ENCODE data around the gene CYLC2.

The CYLC2 gene

DNA sequence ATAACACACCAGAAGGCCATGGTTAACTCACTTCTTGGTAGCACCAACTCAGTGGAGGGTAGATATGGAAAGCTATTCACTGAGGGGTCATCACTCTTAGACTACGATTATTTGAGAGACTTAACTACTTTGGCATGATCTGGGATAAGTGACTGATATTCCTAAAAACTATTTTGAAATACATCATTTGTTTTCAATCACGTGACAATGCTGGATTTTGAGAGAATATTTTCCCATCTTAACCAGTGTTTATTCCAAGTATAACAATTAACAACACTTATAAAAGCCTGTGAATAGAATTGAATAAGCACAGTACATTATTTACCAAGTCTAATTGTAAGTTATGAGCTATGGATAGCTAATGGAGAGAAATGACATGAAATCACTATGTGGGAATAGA is 22.4 kb upstream of the CYLC2 start:
- DNase-seq (no peak), ATAC-seq (ENCODE audit: insufficient read depth, low read depth) (no peak)
- no peak for TF ChIP-seq EZH2 (IDR thresholded peaks at IDR 0.05; ENCODE audit: borderline replicate concordance, low read depth, low read length, severe bottlenecking)
- TF ChIP-seq, protein P1, sequence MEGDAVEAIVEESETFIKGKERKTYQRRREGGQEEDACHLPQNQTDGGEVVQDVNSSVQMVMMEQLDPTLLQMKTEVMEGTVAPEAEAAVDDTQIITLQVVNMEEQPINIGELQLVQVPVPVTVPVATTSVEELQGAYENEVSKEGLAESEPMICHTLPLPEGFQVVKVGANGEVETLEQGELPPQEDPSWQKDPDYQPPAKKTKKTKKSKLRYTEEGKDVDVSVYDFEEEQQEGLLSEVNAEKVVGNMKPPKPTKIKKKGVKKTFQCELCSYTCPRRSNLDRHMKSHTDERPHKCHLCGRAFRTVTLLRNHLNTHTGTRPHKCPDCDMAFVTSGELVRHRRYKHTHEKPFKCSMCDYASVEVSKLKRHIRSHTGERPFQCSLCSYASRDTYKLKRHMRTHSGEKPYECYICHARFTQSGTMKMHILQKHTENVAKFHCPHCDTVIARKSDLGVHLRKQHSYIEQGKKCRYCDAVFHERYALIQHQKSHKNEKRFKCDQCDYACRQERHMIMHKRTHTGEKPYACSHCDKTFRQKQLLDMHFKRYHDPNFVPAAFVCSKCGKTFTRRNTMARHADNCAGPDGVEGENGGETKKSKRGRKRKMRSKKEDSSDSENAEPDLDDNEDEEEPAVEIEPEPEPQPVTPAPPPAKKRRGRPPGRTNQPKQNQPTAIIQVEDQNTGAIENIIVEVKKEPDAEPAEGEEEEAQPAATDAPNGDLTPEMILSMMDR (IDR thresholded peaks at IDR 0.05; ENCODE audit: borderline replicate concordance, extremely low read depth, low read length, poor library complexity, severe bottlenecking), result no peak
- H3K27me3 ChIP-seq (ENCODE audit: insufficient read depth, low read length, poor library complexity), result no peaks in the 10 kb centered on the region
- no peak overlapping the region for H3K9ac ChIP-seq (ENCODE audit: low read depth, low read length)
- no peak overlapping the region for H2AFZ ChIP-seq (ENCODE audit: low read depth, low read length)
- no peaks in the 10 kb centered on the region for H3K79me2 ChIP-seq (ENCODE audit: insufficient read depth, low read length)
- no peak overlapping the region for H3K27ac ChIP-seq (ENCODE audit: low read length)
- no peaks in the 10 kb centered on the region for H3K9me3 ChIP-seq (ENCODE audit: insufficient read depth, low read length, severe bottlenecking)
- H3K4me1 ChIP-seq (ENCODE audit: insufficient read depth, low read length), result no peaks in the 10 kb centered on the region
- H3K36me3 ChIP-seq (ENCODE audit: insufficient read depth, low read length), result no peaks in the 10 kb centered on the region
- H4K20me1 ChIP-seq (ENCODE audit: insufficient read depth, low read length), result no peaks in the 10 kb centered on the region
- H3K4me2 ChIP-seq (ENCODE audit: insufficient read depth, low read length), result no peak overlapping the region
- no peak overlapping the region for H3K4me3 ChIP-seq (ENCODE audit: low read depth in 1 of 2, low read length in 2 of 2)

DNA sequence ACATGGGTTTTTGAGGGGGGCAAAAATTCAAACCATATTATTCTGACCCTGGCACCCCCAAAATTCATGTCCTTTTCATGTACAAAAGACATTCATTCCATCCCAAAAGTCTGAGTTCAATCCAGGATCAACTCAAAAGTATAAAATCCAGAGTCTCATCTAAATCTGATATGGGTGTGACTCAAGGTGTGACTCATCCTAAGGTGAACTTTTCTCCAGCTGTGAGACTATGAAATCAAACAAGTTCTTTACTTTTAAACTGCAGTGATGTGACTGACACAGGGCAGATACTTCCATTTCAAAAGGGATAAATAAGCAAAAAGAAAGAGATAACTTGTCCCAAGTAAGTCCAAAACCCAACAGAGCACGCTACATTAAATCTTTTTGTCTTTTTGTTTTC is 20.6 kb upstream of the CYLC2 start:
- Histone ChIP-seq H3K27me3 (ENCODE audit: insufficient read depth, low read length, poor library complexity) (no peaks in the 10 kb centered on the region), H3K4me1 (ENCODE audit: insufficient read depth, low read length) (no peaks in the 10 kb centered on the region), H3K4me3 (ENCODE audit: low read depth in 1 of 2, low read length in 2 of 2) (no peak overlapping the region), H3K79me2 (ENCODE audit: insufficient read depth, low read length) (no peaks in the 10 kb centered on the region), H3K27ac (ENCODE audit: low read length) (no peak overlapping the region), H3K9ac (ENCODE audit: low read depth, low read length) (no peak overlapping the region), H2AFZ (ENCODE audit: low read depth, low read length) (no peak overlapping the region), H3K4me2 (ENCODE audit: insufficient read depth, low read length) (no peak overlapping the region), H4K20me1 (ENCODE audit: insufficient read depth, low read length) (no peaks in the 10 kb centered on the region), H3K36me3 (ENCODE audit: insufficient read depth, low read length) (no peaks in the 10 kb centered on the region), H3K9me3 (ENCODE audit: insufficient read depth, low read length, severe bottlenecking) (no peaks in the 10 kb centered on the region)
- TF ChIP-seq EZH2 (IDR thresholded peaks at IDR 0.05; ENCODE audit: borderline replicate concordance, low read depth, low read length, severe bottlenecking), result no peak
- TF ChIP-seq, protein P1 (IDR thresholded peaks at IDR 0.05; ENCODE audit: borderline replicate concordance, extremely low read depth, low read length, poor library complexity, severe bottlenecking), result no peak
- no peak for DNase-seq
- ATAC-seq (ENCODE audit: insufficient read depth, low read depth), result no peak

DNA sequence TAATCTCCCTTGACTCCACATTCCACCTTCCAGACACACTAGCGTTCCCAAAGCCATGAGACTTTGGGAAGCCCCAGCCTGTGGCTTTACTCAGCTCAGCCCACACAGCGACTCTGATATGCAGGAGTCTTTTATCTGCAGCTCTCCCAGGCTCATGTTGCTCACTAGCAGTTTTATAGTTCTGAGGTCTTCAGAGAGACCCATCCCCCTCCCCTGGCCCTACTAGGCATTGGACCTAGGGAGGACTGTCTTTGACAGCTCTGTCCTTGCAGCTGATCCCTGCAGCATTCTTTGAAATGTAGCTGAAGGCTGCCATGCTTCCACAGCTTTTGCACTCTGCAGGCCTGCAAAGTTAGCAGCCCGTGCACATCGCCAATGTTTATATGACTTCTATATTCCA is 19.9 kb upstream of the CYLC2 start:
- Histone ChIP-seq H3K9ac (ENCODE audit: low read depth, low read length) (no peak overlapping the region), H3K27me3 (ENCODE audit: insufficient read depth, low read length, poor library complexity) (no peaks in the 10 kb centered on the region), H4K20me1 (ENCODE audit: insufficient read depth, low read length) (no peaks in the 10 kb centered on the region), H3K36me3 (ENCODE audit: insufficient read depth, low read length) (no peaks in the 10 kb centered on the region), H3K9me3 (ENCODE audit: insufficient read depth, low read length, severe bottlenecking) (no peaks in the 10 kb centered on the region), H3K4me2 (ENCODE audit: insufficient read depth, low read length) (no peak overlapping the region), H3K4me1 (ENCODE audit: insufficient read depth, low read length) (no peaks in the 10 kb centered on the region), H3K79me2 (ENCODE audit: insufficient read depth, low read length) (no peaks in the 10 kb centered on the region), H2AFZ (ENCODE audit: low read depth, low read length) (no peak overlapping the region), H3K4me3 (ENCODE audit: low read depth in 1 of 2, low read length in 2 of 2) (no peak overlapping the region), H3K27ac (ENCODE audit: low read length) (no peak overlapping the region)
- TF ChIP-seq, protein P1 (IDR thresholded peaks at IDR 0.05; ENCODE audit: borderline replicate concordance, extremely low read depth, low read length, poor library complexity, severe bottlenecking), result no peak
- DNase-seq, result no peak
- ATAC-seq (ENCODE audit: insufficient read depth, low read depth), result no peak
